ENCODE results near the gene XRCC1. TPM values are rescaled to one million over a fixed set of nuclear protein-coding genes. Genes with fewer than 3 reads are reported as not detected.
"Not testable (repeated sequence)": the region's sequence is repeated elsewhere in the genome, so short reads cannot be mapped to it uniquely, and the experiment has no call there.

Gene XRCC1
- total RNA-seq, 4 donors from 2014 or later = 22.7 to 53.2 (median 30.7) TPM

DNA sequence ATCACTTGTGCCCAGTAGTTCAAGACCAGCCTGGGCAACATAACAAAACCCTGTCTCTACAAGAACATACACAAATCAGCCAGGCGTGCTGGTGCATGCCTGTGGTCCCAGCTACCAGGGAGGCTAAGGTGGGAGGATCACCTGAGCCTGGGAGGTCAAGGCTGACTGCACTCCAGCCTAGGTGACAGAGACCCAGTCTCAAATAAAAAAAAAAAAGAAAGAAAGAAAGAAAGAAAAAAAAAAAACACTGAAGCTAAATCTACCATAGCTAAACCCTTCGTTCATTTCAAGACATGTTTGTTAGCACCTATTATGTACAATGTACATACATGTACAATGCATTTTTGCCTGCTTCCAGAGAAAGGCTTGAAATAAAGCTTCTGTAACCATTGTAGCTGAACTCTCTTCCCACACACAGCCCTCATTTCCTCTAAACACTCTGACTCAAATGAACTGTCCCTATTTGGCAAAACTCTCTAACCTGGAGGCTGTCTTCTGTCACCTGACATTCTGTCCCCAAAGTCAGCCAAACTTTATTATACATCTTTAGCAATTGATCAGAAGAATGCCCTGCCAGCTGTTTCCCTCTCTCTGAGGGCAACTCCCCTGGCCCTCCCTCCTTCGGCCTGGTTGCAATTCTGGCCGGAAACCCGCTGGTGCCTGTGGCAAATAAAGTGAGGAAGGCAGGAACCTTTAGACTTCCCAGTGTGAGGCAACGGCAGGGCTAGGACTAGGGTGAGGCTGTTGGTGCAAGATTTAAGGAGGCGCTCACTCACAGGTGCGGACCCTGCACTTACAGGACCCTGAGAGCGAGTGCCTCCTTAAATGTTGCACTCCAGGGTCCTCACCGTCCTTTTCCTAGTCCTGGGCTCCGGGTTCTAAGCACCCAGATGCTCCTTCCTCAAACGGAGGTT, 50.1 kb downstream of the XRCC1 start:
- TF ChIP-seq, protein P1, sequence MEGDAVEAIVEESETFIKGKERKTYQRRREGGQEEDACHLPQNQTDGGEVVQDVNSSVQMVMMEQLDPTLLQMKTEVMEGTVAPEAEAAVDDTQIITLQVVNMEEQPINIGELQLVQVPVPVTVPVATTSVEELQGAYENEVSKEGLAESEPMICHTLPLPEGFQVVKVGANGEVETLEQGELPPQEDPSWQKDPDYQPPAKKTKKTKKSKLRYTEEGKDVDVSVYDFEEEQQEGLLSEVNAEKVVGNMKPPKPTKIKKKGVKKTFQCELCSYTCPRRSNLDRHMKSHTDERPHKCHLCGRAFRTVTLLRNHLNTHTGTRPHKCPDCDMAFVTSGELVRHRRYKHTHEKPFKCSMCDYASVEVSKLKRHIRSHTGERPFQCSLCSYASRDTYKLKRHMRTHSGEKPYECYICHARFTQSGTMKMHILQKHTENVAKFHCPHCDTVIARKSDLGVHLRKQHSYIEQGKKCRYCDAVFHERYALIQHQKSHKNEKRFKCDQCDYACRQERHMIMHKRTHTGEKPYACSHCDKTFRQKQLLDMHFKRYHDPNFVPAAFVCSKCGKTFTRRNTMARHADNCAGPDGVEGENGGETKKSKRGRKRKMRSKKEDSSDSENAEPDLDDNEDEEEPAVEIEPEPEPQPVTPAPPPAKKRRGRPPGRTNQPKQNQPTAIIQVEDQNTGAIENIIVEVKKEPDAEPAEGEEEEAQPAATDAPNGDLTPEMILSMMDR (IDR thresholded peaks at IDR 0.05) = no peak
- TF ChIP-seq POLR2A (IDR thresholded peaks at IDR 0.05) = no peak
- H3K27ac ChIP-seq = peak overlapping the region; percentile 82 to 84
- no peaks in the 10 kb centered on the region for H3K27me3 ChIP-seq
- intact Hi-C loops (cut with DNase I; ENCODE audit: low total_unique reads) = no loop called here
- no peaks in the 10 kb centered on the region for H3K4me1 ChIP-seq
- no peaks in the 10 kb centered on the region for H3K36me3 ChIP-seq
- DNase-seq = peak; percentile 43 to 50
- H3K9me3 ChIP-seq = no peaks in the 10 kb centered on the region
- peak overlapping the region; percentile 68 to 90 for H3K4me3 ChIP-seq

DNA sequence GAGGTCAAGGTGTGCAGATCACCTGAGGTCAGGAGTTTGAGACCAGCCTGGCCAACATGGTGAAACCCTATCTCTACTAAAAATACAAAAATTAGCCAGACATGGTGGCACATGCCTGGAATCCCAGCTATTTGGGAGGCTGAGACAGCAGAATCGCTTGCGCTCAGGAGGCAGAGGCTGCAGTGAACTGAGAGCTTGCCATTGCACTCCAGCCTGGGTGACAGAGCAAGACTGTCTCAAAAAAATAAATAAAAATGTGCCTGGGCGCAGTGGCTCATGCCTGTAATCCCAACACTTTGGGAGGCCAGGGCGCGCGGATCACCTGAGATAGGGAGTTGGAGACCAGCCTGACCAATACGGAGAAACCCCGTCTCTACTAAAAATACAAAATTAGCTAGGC, 51.6 kb downstream of the XRCC1 start:
- H3K4me1 ChIP-seq; H3K9me3 ChIP-seq; H3K27ac ChIP-seq; intact Hi-C loops (cut with DNase I; ENCODE audit: low total_unique reads); H3K36me3 ChIP-seq; DNase-seq; H3K4me3 ChIP-seq; H3K27me3 ChIP-seq: not testable (repeated sequence)

DNA sequence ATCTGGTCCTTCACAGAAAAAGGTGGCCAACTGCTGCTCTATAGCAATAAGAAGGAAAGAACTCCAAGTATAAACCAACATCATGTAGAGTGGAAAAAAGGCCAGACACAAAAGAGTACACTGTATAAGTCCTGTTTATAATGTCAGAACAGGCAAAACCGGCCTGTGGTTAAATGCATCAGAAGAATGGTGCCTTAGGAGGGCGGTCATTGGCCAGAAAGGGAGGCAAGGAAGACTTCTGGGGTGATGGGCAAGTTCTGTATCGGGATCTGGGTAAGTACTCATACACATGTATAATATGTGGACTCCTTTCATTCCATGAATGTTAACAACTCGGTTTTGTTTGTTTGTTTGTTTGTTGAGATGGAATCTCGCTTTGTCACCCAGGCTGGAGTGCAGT, 52.4 kb downstream of the XRCC1 start:
- intact Hi-C loops (cut with DNase I; ENCODE audit: low total_unique reads) = no loop called here
- H3K27me3 ChIP-seq = no peaks in the 10 kb centered on the region
- TF ChIP-seq, protein P1 (IDR thresholded peaks at IDR 0.05) = no peak
- no peak for TF ChIP-seq POLR2A (IDR thresholded peaks at IDR 0.05)
- no peak overlapping the region for H3K4me3 ChIP-seq
- H3K36me3 ChIP-seq = no peaks in the 10 kb centered on the region
- DNase-seq = no peak
- H3K9me3 ChIP-seq = no peaks in the 10 kb centered on the region
- H3K27ac ChIP-seq = no peak overlapping the region
- no peaks in the 10 kb centered on the region for H3K4me1 ChIP-seq

DNA sequence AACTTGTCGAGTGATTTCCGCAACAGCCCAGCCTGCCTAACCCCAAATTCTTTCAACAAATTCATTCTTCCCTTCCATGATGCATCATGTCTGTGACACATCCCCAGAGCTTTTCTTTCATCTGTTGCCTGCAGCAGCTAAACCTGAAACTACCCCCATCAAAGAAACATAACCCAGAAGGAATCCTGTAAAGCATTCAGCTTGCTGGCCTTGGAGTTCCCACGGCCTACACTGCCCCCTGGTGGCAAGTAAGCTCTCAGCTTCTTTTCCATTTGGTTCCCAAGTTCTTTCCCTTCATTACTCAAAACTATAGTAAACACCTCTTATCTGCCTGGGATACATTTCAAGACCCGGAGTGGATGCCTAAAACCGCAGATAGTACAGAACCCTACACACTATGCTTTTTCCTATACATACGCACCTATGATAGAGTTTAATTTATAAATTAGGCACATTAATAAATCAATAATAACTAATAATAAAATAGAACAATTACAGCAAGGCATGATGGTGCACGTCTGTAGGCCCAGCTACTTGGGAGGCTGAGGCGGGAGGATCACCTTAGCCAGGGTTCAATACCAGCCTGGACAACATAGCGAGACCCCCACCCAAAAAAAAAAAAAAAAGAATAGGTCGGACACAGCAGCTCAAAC, 55.8 kb downstream of the XRCC1 start:
- Histone ChIP-seq H3K4me3 (no peak overlapping the region), H3K36me3 (no peaks in the 10 kb centered on the region), H3K4me1 (no peaks in the 10 kb centered on the region), H3K9me3 (no peaks in the 10 kb centered on the region), H3K27ac (no peak overlapping the region), H3K27me3 (no peaks in the 10 kb centered on the region)
- TF ChIP-seq, protein P1 (IDR thresholded peaks at IDR 0.05) = peak; percentile 80 to 95 (median 90)
- TF ChIP-seq POLR2A (IDR thresholded peaks at IDR 0.05) = no peak
- intact Hi-C loops (cut with DNase I; ENCODE audit: low total_unique reads) = loop anchor here (2.0 to 5.0 kb wide), 2 partner anchors 57 to 73 kb away; no protein-coding TSS in a partner anchor
- DNase-seq = peak; percentile 76 to 80

DNA sequence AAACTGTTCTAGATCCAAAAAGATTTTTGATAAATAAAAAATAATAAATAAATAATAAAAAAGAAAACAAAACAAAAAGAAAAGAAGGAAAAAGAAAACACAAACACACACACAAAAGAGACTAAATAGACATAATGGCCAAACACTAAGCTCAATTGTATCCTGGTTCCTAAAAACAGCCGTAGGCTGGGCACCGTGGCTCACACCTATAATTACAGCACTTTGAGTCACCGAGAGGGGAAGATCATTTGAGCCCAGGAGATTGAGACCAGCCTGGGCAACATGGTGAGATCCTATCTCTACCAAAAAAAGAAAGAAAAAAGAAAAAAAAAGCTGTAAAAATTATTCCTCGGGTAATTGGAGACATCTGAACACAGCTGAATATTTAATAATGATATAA, 57.3 kb downstream of the XRCC1 start:
- intact Hi-C loops (cut with DNase I; ENCODE audit: low total_unique reads) = loop anchor here (2.0 to 5.0 kb wide), 2 partner anchors 56 to 71 kb away; no protein-coding TSS in a partner anchor
- Histone ChIP-seq H3K4me3 (no peak overlapping the region), H3K27ac (no peak overlapping the region), H3K9me3 (no peaks in the 10 kb centered on the region), H3K36me3 (no peaks in the 10 kb centered on the region), H3K27me3 (no peaks in the 10 kb centered on the region), H3K4me1 (no peaks in the 10 kb centered on the region)
- DNase-seq = no peak
- no peak for TF ChIP-seq POLR2A (IDR thresholded peaks at IDR 0.05)
- TF ChIP-seq, protein P1 (IDR thresholded peaks at IDR 0.05) = no peak

DNA sequence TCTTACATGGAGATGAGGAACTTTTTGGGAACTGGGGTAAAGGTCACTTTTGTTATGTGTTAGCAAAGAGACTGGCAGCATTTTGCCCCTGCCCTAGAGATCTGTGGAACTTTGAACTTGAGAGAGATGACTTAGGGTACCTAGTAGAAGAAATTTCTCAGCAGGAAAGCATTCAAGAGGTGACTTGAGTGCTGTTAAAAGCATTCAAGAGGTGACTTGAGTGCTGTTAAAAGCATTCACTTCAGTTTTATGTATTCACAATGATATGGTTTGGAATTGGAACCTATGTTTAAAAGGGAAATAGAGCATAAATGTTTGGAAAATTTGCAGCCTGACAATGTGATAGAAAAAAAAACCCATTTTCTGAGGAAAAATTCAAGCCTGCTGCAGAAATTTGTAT, 62.9 kb downstream of the XRCC1 start:
- intact Hi-C loops (cut with DNase I; ENCODE audit: low total_unique reads) = not testable (repeated sequence)

More for the DNA sequence above, 62.9 kb downstream of the XRCC1 start:
- H3K4me1 ChIP-seq, H3K9me3 ChIP-seq, H3K27ac ChIP-seq, DNase-seq, H3K4me3 ChIP-seq, H3K27me3 ChIP-seq, H3K36me3 ChIP-seq: not testable (repeated sequence)
